OCI-LY1 (cell line): ENCODE measurements around the gene CTF1.

Source experiments
- H2AFZ ChIP-seq: fragments of 200-600 bp; sonication (generic), shearing (Covaris generic); 2 replicates; pipeline ENCODE4 v1.6.0; 2014; ENCODE audit warnings: antibody characterized with exemption, mild to moderate bottlenecking, low read length
- H3F3A ChIP-seq: fragments of 200-600 bp; sonication (generic), shearing (Covaris generic); 2 replicates; pipeline ENCODE4 v1.6.0; 2014; ENCODE audit warnings: mild to moderate bottlenecking, antibody characterized with exemption, low read length, moderate library complexity; ENCODE audit not compliant: insufficient read depth
- H3K27ac ChIP-seq: fragments of 200-600 bp; sonication (generic); 2 replicates; pipeline ENCODE4 v1.5.1; 2014; ENCODE audit warnings: low read length, mixed run types, mild to moderate bottlenecking, low read depth; ENCODE audit not compliant: poor library complexity, severe bottlenecking
- H3K27me3 ChIP-seq: fragments of 200-600 bp; sonication (generic); 2 replicates; pipeline ENCODE4 v1.6.0; 2014; ENCODE audit warnings: antibody characterized with exemption, mild to moderate bottlenecking, low read length, moderate library complexity; ENCODE audit not compliant: insufficient read depth
- H3K36me3 ChIP-seq: fragments of 200-600 bp; sonication (generic); 2 replicates; pipeline ENCODE4 v1.6.1; 2014; ENCODE audit warnings: mild to moderate bottlenecking, antibody characterized with exemption, low read length, moderate library complexity, mixed read lengths; ENCODE audit not compliant: insufficient read depth
- H3K4me1 ChIP-seq: fragments of 200-600 bp; sonication (generic); 2 replicates; pipeline ENCODE4 v1.5.1; 2014; ENCODE audit warnings: mild to moderate bottlenecking, low read length, moderate library complexity; ENCODE audit not compliant: insufficient read depth, severe bottlenecking
- H3K4me2 ChIP-seq: fragments of 200-600 bp; sonication (generic), shearing (Covaris generic); 2 replicates; pipeline ENCODE4 v1.6.1; 2014; ENCODE audit warnings: low read length
- H3K4me3 ChIP-seq: fragments of 200-600 bp; sonication (generic); 2 replicates; pipeline ENCODE4 v1.5.1; 2014; ENCODE audit warnings: low read length, low read depth, mild to moderate bottlenecking, mixed read lengths; ENCODE audit not compliant: poor library complexity, severe bottlenecking
- H3K79me2 ChIP-seq: fragments of 200-600 bp; shearing (Covaris generic); 2 replicates; pipeline ENCODE4 v1.6.1; 2016; ENCODE audit warnings: mixed run types, low read length, mixed read lengths; ENCODE audit not compliant: insufficient read depth
- H3K9ac ChIP-seq: fragments of 200-600 bp; sonication (generic), shearing (Covaris generic); 2 replicates; pipeline ENCODE4 v1.6.1; 2014; ENCODE audit warnings: mild to moderate bottlenecking, low read length, mixed read lengths
- H3K9me2 ChIP-seq: fragments of 200-600 bp; sonication (generic), shearing (Covaris generic); 2 replicates; pipeline ENCODE4 v1.6.1; 2014; ENCODE audit warnings: low read depth, mild to moderate bottlenecking, low read length, mixed read lengths
- H3K9me3 ChIP-seq: fragments of 200-600 bp; shearing (Covaris generic); 2 replicates; pipeline ENCODE4 v1.6.1; 2014; ENCODE audit warnings: low read length, mixed read lengths
- H4K20me1 ChIP-seq: fragments of 200-600 bp; sonication (generic), shearing (Covaris generic); 2 replicates; pipeline ENCODE4 v1.6.0; 2016; ENCODE audit warnings: mild to moderate bottlenecking, low read length; ENCODE audit not compliant: insufficient read depth
- CTCF ChIP-seq: fragments of 200-600 bp; sonication (generic), shearing (Covaris generic); IDR thresholded peaks from 2 replicates; pipeline ENCODE4 v1.5.1; 2017; ENCODE audit warnings: mild to moderate bottlenecking, antibody characterized with exemption, low read length, moderate library complexity, mixed read lengths
- EZH2 ChIP-seq: fragments of 200-600 bp; sonication (generic), shearing (Covaris generic); IDR thresholded peaks from 2 replicates; pipeline ENCODE4 v1.8.0; 2017; ENCODE audit warnings: borderline replicate concordance, mixed run types, mild to moderate bottlenecking, antibody characterized with exemption, low read length, moderate library complexity, mixed read lengths

Gene CTF1

GRCh38 chr16:30907064-30907463 is 10.7 kb downstream of the CTF1 start:
- H3K4me1 ChIP-seq: peaks cover 21% of the 10 kb centered on the region
- H4K20me1 ChIP-seq: no peaks in the 10 kb centered on the region
- H3K27ac ChIP-seq: no peak overlapping the region
- H3K79me2 ChIP-seq: no peaks in the 10 kb centered on the region
- no peaks in the 10 kb centered on the region for H3K36me3 ChIP-seq
- H3K27me3 ChIP-seq: no peaks in the 10 kb centered on the region
- H3K9ac ChIP-seq: no peak overlapping the region
- H3K4me2 ChIP-seq: no peak overlapping the region
- no peaks in the 10 kb centered on the region for H3K9me3 ChIP-seq
- no peak overlapping the region for H3K4me3 ChIP-seq
- H3F3A ChIP-seq: no peaks in the 10 kb centered on the region
- no peak overlapping the region for H2AFZ ChIP-seq
- no peak for TF ChIP-seq EZH2
- TF ChIP-seq CTCF: no peak
- H3K9me2 ChIP-seq: no peaks in the 10 kb centered on the region

GRCh38 chr16:30910427-30911029 is 14.1 kb downstream of the CTF1 start:
- H3K9me2 ChIP-seq: no peaks in the 10 kb centered on the region
- no peaks in the 10 kb centered on the region for H3K9me3 ChIP-seq
- no peak overlapping the region for H2AFZ ChIP-seq
- H4K20me1 ChIP-seq: no peaks in the 10 kb centered on the region
- no peaks in the 10 kb centered on the region for H3K36me3 ChIP-seq
- H3K4me3 ChIP-seq: no peak overlapping the region
- no peak overlapping the region for H3K9ac ChIP-seq
- H3K27me3 ChIP-seq: no peaks in the 10 kb centered on the region
- no peak overlapping the region for H3K27ac ChIP-seq
- no peaks in the 10 kb centered on the region for H3K79me2 ChIP-seq
- H3K4me2 ChIP-seq: no peak overlapping the region
- TF ChIP-seq EZH2 (no peak), CTCF (no peak)
- H3K4me1 ChIP-seq: no peaks in the 10 kb centered on the region
- H3F3A ChIP-seq: no peaks in the 10 kb centered on the region

GRCh38 chr16:30912794-30913412 is 16.5 kb downstream of the CTF1 start:
- Histone ChIP-seq H3K4me2 (no peak overlapping the region), H3K27ac (no peak overlapping the region), H3K9me3 (no peaks in the 10 kb centered on the region), H3K4me1 (no peaks in the 10 kb centered on the region), H3F3A (no peaks in the 10 kb centered on the region), H3K79me2 (no peaks in the 10 kb centered on the region), H3K4me3 (no peak overlapping the region), H3K9ac (no peak overlapping the region), H3K27me3 (no peaks in the 10 kb centered on the region), H3K9me2 (no peaks in the 10 kb centered on the region), H3K36me3 (no peaks in the 10 kb centered on the region), H2AFZ (no peak overlapping the region), H4K20me1 (no peaks in the 10 kb centered on the region)
- TF ChIP-seq CTCF (no peak), EZH2 (no peak)
